ENCODE data around the gene ZNF710. TPM values are rescaled to one million over a fixed set of nuclear protein-coding genes. Genes with fewer than 3 reads are reported as not detected.

ZNF710 gene
- total RNA-seq, 1 donor from 2014 or later = 7.4 TPM

DNA sequence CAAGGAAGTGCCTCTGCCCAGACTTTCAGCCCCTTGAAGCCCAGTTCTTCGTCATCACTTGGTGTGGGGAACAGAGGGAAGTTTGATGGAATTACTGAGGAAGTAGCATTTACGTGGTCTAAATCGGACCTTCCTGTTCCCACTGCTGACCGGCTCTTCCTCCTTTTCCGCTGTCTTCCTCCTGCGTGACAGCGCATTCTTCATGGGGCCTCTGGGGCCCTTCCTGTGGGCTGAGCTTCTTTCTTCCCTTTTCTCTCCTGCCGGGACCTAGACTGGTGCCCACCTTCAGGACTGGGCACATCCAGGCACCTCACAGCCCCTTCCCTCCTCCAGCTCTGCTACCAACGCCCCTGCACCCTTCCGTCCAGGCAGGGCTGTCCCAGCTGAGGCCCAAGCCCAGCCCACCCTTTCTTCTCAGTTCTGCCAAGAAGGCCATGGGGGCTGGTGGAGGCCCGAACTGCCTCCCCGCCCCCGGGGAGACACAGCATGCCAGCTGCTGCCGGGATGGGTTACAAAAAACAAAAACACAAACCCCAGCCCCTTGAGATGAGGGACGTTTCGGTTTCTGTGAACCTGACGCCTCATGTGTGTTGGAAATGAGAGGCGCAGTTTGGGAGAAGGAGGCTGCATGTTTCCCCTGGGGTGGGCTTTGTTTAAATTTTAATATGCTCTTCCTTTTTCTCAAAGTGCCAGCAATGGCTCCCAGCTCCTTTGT is 19.1 kb downstream of the ZNF710 start:
- no peak for DNase-seq

DNA sequence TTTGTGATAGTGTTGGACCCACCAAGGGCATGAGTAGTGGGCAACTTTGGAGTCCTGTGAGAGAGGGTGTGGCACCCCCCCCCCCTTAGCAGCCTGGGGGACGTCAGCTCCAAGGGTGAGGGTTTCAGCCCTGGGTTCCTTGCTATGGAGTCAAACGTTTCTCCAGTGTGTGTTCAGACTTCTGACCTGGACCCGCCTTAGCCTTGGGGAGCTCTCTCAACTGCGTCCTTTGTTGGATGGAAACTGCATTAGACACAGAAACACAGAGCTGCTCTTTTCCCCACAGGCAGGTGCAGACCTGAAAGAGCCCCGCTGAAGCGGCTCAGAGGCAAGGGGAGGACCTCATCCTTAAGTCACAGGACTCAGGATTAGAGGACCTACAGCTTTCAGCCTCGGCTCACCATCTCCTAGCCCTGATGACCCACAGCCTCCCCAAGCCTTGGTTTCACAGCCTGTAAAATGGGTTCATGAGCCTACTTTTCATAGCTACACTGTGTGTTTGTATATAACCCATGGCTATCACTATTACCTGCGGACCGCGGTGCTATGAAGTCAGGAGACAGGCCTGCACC is 19.9 kb downstream of the ZNF710 start:
- DNase-seq = no peak

DNA sequence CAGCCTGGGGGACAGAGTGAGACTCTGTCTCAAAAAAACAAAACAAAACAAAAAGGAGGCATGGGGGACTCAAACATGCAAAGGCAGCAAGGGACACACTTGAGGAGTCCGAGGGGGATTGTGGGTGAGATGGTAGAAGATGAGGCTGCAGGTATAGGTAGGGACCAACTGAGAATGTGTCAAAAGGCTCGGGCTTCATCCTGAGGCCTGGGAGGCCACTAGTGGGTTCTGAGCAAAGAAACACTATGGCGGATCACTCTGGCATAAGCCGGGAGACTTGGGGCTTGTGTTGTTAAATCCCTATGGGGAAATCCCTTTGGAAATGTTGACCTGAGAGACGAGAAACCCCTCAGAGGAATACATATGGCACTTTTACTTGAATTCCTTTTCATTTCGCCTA is 21.2 kb downstream of the ZNF710 start:
- DNase-seq = no peak

DNA sequence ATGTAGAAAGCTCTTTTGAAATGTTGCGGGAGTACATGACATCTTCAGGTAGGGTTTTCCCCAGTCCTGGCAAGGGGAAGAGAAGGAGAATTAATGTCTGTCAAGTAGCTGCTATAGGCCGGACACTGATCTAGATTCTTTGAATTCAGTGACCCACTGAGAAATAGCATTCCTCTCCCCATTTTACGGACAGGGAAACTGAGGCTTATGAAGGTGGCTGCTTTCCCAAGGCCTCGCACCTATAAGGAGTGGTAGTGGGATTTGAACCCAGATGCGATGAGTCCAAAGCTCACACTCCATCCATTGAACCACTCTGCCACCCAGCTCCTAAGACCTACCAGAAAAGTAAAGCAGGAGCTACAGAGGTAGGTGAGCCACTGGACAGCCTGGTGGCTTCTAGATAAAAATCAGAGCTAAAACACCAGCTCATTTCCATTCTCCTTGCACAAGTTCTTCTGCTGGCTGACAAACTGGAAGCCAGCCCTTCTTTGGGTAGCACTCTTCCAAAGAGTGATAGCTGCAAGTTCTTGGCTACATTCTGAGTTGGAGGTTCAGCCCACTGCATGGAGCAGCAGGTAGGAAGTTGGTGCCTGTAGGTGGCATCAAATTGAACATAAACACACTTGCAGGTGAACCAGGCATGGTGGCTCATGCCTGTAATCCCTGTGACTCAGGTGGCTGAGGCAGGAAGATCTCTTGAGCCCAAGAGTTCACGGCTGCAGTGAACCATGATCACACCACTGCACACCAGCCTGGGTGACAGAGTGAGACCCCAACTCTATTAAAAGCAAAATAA is 22.0 kb downstream of the ZNF710 start:
- no peak for DNase-seq

DNA sequence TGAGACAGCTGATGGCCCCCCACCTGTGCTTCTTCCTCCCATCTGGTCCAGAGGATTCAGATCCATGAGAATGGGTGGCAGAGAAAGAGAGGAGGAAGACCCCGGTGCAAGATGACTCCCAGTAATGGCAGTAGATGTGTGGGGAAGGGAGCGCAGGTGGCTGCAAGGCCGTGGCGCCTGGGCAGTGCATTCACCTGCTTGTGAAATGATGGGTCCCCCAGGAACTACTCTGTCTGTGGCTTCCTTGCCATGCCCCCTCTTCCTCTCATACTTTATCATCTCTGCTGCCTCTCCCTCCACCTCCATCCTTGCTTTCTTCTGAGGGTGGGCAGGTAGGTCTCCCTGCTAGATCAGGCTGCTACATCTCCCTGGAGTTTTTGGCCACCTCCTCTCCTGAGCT is 23.3 kb downstream of the ZNF710 start:
- DNase-seq = no peak

DNA sequence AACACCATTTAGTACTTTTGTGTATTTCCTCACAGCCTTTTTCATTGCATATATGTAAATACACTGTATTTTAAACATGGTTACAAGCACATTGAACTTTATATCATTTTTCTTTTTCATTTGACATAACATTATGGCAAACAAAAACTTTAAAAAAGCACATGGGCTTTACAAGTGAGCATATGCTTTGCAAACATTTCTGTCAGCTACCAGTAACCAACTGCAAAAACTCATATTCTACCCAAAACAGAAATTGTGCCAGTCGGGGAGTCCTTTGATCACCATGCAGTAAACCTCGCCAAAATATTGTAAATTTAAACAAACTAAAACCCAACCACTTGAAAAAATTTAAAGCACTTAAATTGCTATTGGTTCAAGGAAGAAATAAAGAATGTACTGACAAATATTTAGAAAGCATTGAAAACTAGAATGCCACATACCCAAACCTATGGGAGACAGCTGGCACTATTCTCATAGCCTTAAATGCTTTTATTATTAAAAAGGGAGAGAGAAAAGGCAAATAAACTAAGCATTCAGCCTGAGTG is 24.4 kb downstream of the ZNF710 start:
- DNase-seq = no peak

DNA sequence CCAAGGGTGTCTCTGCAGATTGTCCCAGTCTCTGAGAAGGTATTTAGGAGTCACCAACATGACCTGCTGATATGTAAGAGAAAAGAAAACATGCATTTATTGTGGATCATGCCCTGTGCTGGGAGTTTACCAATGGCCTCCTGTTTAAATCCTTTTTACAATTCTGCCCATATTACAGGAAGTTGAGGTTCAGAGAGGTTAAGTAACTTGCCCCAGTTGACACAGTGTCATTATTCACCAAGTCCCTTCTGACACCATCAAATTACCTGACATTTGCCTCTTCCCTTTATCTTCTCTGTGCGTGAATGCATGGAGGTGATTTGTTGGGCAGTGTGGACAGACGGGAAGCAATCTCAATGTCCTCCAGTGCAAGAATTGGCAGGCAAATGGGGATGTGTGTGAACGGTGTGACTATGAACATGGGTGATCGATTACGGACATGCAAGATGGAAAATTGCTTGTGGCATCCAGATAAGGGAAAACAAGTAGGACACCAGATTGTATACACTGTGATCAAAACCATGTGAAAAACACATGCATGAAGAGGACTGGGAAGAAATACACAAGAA is 27.3 kb downstream of the ZNF710 start:
- no peak for DNase-seq

DNA sequence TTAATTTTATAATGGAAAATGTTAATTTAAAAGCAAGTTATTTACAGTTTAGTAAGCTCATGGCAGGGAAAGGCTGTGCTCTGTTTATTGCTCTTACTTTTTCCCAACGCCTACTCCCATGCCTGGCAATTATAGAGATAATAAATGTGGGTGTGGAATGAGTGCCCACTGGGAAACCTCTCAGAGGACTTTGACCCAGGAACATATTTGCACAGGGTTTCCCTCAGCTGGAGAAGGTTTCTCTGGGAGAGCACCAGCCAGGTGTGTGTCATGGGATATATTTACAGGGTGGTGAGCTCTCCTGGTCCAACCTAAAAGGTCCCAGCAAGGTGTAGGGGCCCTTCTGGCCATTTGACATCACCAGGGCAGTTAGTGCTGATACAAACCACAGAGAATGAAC is 27.9 kb downstream of the ZNF710 start:
- no peak for DNase-seq

DNA sequence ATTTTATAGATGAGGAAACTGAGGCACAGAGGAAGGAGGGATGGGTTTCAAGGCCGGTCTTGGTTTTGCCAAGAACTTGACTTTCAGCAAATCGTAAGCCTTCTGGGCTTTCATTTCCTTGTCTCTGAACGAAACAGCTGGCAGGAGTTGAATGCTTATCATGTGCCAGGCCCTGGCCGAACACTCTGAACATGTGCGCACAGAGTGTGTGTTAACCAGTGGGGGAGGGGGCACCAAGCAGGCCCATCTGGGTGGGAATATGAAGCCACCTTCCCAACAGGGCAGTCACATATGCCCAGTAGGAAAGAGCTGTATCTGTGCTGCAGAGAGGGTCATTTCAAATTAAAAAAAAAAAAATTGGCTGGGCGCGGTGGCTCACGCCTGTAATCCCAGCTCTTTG is 29.3 kb downstream of the ZNF710 start:
- DNase-seq = no peak

DNA sequence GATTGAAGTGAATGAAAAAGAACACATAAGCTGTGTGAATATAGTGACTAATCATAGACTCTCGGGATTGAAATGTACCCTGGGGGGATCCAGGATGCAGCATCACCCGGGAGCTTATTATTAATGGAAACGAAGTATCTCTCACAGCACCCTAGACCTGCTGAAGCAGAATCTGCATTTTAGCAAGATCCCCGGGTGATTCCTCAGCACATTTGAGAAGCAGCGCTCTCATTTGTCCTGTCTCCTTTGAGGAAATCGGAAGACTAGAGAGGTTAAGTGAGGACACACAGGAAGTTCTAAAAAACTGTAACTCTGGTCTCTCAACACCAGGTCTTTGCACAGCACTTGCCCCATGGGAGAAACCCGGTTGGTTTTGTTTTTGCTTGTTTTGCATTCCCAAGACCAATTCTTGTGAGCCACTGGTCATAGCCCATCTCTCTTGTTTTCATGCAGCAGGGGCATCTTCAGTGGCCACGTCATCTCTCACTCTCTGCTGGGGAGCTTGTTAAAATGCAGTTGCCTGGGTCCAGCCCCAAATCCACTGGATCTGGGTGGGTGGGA is 30.2 kb downstream of the ZNF710 start:
- no peak for DNase-seq

DNA sequence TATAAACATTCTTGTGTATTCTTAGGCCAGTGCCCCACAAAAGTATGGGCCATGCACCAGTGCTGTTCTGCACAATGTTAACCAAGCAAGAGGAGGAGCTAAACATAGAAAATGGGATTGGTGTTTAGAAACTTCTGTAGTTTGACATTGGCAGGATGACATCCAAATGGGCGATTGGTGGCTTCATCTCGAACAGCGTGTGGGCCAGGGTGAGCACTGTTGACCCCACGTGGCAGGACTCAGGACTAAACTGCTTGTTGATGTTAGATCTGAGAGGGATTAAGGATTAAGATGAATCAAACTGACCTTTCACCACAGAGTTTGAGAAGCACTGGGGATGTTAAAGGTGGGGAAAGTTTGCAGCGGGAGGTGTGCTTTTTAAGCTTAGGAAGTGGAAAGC is 31.9 kb downstream of the ZNF710 start:
- DNase-seq = no peak

DNA sequence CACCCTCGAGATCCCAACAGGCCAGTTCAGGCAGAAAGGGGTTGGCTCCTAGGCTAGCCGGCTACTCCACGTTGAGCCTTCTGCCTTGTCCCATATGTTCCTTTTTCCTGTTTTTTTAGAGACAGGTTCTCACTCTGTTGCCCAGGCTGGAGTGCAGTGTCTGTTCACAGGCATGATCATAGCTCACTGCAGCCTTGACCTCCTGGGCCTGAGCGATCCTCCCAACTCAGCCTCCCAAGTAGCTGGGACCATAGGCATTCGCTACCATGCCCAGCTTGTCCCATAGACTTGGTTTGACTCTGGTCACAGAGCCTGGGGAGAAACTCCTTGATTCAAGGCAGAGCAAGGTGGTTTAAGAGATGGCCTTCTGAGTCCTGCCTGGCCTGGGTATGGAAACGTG is 32.3 kb downstream of the ZNF710 start:
- no peak for DNase-seq

DNA sequence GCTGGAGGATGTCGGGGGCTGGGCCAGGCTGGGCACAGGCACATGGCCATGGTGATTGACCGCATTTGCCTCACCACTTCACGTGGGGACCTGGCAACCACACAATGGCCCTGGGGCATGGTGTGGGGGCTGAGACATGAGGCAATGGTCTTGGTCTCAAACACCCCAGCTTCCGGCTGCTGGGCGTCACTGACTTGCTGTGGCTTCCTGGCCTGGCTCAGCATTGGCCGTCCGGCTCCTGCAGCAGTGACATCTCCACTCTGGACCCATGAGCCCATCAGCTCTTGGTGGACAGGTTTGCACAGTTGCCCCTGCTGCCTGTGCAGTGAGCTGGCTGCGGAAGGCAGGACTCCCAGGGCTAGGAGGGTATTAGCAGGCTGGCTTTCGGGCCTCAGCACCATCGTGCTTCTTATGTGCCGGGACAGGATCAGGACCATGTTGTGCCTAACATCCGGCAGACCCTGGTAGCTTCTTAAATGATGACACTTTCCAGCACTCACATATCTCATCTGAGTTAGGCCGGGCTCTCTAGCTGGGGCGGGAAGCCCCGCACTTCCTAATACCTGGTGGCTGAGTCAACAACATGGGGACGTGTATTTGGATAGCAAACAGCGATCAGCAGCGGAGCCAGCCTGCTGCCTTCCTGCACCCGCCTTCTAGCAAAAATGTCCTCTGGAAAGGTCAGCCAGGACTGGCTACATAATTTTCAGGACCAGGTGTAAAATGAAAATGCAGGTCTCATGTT is 34.1 kb downstream of the ZNF710 start:
- DNase-seq = no peak

DNA sequence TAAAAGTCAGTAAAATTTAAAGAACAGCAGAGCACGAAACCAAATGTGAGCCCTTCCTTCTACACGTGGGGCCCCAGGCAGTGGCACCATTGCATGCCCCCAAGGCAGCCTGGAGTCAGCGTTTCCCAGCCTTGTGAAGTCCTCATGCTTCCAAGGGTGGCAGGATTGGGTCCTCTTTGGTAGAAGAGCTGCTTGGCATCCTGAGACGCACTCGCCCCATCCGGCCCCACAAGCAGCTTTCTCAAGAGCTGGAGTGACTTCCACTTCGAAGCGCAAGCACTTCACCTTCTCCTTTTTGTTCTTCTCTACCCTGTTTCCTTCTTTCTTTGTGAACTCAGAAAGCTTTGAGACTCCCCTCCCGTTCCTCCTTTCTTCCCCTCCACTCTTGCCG is 34.7 kb downstream of the ZNF710 start:
- DNase-seq = no peak

DNA sequence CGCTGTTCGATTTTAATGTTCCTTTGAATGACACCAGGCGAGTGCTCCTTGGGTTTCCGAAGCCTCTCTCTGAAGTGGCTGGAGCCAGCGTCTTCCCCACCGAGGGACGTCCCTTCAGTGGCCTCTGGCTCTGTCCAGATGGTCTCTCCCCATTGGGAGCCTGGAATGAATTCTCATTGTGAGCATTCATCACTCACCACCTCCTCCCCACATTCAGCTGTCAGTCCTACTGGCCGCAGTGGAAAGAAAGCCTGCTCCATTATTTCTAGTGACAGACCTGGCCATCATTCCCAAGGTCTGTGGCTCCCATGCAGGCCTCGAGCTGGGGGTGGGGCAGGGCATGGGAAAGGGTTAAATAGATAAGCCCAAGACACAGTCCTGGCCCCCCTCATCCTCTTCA is 35.2 kb downstream of the ZNF710 start:
- no peak for DNase-seq

DNA sequence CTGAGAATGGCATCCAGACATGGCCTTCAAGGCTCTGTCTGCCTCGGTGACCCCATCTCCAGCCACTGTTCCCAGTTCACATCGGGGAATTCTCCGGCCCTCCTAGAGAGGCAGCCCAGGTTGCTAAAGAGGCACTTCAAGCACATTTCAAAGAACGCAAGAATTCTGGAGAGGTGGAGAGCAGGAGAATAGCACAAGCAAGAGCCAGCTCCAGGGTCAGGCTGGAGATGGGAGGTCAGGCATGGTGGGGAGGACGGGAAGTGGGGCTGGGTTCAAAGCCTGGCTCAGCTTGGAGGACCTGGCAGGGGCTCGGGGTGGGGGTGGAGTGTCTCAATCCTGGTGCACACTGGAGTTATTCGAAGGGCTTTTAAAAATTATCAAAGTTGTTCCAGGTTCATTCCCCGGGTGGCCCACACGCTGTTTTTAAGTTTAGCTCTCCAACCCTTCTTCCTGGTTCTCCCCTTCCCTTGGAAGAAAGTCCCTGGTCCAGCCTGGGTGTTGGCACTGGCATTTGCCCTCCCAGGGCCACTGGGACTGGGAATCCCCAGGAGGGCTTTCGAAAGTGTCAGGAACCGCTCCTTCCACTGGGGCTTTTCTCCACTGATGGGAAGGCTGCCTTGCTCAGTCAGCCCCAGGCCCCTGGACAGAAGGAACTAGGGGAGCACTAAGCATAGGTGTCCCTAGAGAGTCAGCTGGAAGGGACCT is 35.8 kb downstream of the ZNF710 start:
- DNase-seq = no peak

DNA sequence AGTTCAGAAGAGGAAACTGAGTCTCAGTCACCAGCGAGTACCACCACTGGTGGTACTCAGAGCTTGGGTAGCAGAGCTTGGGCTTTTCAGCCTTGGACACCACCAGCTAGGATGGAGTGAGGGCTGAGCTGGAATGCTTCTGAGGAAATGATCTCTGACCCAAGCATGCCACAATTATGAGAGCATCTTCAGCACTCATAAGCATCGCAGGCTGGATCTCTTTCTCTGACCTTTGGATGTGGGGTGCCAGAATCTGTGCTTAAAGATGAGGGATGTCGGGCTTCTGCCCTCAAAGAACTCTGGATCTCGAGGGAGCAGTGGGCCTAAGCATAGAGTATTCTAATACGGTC is 36.4 kb downstream of the ZNF710 start:
- no peak for DNase-seq

DNA sequence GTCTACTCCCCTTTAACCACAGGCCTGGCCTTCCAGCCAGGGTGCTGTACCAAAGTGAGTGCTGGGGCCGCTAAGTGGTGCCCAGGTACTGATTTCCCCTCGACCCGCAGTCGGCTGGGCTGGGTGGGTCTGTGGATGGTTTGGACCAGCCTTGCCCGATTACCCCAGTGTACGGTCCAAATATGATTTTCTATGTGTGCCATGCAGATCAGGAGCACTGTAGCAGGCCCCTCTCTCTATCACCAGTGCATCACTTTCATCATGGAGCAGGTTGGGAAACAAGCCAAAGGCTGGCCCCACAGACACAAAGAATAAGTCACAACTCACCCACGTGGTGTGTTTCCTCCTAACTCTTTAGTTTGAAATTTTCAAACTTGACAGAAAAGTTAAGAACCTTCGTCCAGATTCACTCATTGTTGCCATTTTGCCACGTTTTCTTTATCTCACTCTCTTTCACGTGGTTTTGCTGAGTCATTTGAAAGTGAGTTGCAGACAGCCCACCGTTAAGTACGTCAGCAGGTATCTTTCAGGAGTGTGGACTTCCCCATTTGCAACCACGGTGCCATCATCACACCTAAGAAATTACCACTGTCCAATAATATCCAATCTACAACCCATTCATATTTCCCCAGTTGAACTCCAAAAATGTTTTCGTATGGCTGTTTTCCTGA is 37.0 kb downstream of the ZNF710 start:
- no peak for DNase-seq

DNA sequence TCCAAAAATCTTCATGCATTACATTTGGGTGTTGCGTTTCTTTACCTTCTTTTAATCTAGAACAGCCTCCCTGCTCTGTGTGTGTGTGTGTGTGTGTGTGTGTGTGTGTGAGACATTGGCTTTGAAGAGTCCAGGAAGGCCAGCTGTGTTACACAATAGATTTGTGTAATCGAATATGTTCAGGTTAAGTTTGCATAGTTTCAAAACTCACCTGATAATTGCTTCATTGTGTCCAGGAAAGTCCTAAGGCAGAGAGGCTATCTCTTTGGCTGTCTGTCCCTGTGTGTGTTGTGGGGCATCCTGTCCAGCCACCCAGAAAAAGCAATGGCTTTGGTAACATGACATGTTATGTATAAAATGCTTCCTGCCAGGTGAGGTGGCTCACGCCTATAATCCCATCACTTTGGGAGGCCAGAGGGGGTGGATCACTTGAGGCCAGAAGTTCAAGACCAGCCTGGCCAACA is 37.5 kb downstream of the ZNF710 start:
- DNase-seq = no peak

DNA sequence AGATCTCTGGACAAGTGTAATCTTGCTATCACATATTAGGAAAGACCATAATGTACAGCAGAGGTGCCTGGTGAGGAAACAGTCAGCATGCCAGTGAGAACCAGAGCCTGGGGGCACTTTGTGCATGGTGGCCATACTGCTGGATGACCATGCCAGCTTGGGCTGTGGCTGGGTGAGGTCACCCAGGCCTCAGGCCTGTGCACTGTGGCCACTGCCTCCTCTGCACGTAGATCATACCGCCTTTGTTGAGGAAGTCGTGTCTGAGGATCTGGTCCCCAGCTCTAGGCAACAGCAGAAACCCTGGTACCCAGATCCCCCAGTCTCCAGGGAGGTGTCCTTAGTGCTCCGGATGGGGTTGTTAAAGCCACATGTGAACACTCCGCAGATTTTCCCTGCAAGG is 38.9 kb downstream of the ZNF710 start:
- no peak for DNase-seq

DNA sequence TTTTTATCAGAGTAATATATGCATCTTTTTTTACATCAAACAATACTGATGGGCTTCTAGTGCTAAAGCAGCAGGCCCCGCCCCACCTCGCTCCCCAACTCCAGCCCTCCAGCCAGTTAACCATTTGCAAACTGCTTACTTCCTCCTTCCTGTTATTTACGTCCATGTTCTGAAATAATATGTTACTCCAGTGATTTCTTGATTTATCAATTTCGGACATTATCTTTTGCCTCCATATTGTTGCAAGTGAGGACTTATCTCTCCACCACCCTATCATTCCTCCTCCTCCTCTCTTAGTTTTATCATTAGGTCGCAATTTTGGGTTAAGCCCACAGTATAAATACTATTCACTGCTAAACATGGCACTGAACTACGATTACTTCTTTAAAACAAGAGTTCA is 39.5 kb downstream of the ZNF710 start:
- DNase-seq = no peak

Measured in skin of body (tissue), 2 donors.